K562 (cell line): ENCODE data around the gene MBD1.

Experiments used
- BRCA1 ChIP-seq, 2 experiments: fragments of 450-650 bp in 1 of 2; sonication (generic) in 1 of 2; formaldehyde crosslinking in 1 of 2; IDR thresholded peaks; 2 replicates each; pipeline versions ENCODE4 v1.5.0 to v1.6.1; 2017 to 2020; ENCODE audit warnings: mild to moderate bottlenecking in 1 of 2, missing genetic modification reagents in 1 of 2
- CTCF ChIP-seq, 3 experiments: IDR thresholded peaks in 2 of 3; conservative IDR thresholded peaks in 1 of 3; 2 replicates each; pipeline ENCODE4 v1.5.1; 2011 to 2012; ENCODE audit warnings: low read length in 3 of 3, mild to moderate bottlenecking in 3 of 3, control low read depth in 2 of 3, improper control_type of control experiment in 1 of 3, inconsistent platforms in 1 of 3, low read depth in 1 of 3, mixed read lengths in 1 of 3, moderate library complexity in 1 of 3; ENCODE audit not compliant: insufficient read depth in 2 of 3
- ZBTB1 ChIP-seq: sonication (generic); formaldehyde crosslinking; IDR thresholded peaks from 2 replicates; pipeline ENCODE4 v1.8.1; 2023; ENCODE audit warnings: missing genetic modification reagents, low read depth, mild to moderate bottlenecking, borderline replicate concordance
- TF ChIP-seq, protein P1 (sequence below): sonication (generic); formaldehyde crosslinking; IDR thresholded peaks from 2 replicates; pipeline ENCODE4 v1.8.1; 2023; ENCODE audit warnings: mild to moderate bottlenecking, missing genetic modification reagents, moderate library complexity

DNA sequence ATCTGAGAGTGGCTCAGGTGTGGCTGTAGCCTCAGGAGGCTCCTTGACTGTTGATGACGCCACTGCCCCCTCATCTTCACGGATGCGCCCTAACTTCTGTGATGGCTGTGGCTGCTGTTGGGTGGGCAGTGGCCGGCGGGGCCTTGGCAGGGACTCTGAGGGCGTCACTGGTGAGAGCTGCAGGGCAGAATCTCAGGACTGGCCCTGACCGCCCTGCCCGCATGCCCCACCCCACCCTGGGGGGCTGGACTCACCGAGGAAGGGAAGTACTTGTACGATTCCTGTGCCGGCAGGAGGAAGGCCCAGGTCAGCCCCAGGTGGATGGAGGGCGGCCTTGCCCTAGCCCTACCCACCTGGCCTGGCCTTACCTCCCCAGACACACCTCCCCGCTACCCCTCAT, 3.7 kb upstream of the MBD1 start:
- TF ChIP-seq CTCF (IDR thresholded peaks at IDR 0.05 in 2 of 3, conservative IDR thresholded peaks at IDR 0.05 in 1 of 3; ENCODE audit: insufficient read depth in 2 of 3, low read depth in 1 of 3, low read length in 3 of 3) (no peak), BRCA1 (IDR thresholded peaks at IDR 0.05) (no peak), BRCA1 (CRISPR knock-in tag; IDR thresholded peaks at IDR 0.05) (no peak), ZBTB1 (CRISPR knock-in tag) (no peak)
- TF ChIP-seq, protein P1, sequence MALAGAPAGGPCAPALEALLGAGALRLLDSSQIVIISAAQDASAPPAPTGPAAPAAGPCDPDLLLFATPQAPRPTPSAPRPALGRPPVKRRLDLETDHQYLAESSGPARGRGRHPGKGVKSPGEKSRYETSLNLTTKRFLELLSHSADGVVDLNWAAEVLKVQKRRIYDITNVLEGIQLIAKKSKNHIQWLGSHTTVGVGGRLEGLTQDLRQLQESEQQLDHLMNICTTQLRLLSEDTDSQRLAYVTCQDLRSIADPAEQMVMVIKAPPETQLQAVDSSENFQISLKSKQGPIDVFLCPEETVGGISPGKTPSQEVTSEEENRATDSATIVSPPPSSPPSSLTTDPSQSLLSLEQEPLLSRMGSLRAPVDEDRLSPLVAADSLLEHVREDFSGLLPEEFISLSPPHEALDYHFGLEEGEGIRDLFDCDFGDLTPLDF, result no peak
